COLO668 (cell line): Measurements from ENCODE around the gene RNF43.
"Not testable (repeated sequence)": the region's sequence is repeated elsewhere in the genome, so short reads cannot be mapped to it uniquely, and the experiment has no call there.

ENCODE experiments used
- DNase-seq: peaks from one replicate; lab custom pipeline; 2025; ENCODE audit not compliant: unreplicated experiment; lab: John Stamatoyannopoulos, UW

Gene RNF43

DNA sequence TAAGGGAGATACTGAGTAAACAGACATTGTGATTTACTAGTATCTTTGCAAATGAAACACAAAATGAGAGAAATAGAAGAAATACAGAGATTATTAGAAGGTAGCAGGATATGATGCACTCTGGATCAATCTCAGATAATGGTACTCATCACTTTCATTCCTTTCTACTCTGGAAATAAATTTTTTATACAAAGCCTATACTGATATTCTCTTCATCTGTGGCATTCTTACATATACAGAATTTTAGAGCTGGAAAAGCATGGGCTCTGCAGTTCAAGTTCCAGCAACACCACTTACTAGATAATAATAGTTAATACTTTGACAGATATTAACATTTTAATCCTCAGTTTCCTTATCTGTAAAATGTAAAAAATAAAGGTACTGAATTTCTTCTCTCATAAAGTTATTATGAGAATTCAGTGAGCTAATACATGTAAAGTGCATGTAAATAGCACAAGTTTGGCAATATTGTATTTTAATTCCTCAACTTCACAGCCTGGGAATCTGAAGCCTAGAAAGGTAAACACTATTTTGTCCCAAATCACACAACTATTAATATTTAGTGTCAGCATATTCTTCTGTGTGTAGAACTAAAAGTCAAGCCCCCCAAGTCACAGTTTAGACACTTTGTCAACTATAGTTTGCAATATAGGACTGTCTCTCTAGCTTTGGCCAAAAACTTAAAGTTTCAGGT is 6.5 kb downstream of the RNF43 start:
- no peak for DNase-seq

GRCh38 chr17:58409432-58409831 is 7.9 kb downstream of the RNF43 start:
- DNase-seq = no peak

DNA sequence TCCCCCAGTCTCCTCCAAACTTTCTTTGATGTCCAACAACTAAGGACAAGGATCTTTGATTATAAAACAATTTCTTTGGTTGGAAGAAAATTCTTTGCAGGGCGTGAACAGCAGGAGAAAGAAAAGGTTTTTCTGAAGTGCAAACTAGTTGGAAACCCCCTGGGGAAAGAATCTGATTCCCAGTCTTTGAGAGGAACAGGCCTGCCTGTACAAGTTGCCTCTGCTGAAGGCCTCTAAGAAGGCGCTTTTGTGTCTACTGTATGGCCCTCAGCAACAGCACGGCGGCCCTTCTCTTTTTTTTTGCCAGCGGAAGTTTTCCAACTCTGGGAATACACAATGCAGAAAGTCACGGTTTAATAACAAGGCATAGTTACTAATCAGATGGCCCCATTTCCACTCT is 14.0 kb downstream of the RNF43 start:
- DNase-seq = no peak

DNA sequence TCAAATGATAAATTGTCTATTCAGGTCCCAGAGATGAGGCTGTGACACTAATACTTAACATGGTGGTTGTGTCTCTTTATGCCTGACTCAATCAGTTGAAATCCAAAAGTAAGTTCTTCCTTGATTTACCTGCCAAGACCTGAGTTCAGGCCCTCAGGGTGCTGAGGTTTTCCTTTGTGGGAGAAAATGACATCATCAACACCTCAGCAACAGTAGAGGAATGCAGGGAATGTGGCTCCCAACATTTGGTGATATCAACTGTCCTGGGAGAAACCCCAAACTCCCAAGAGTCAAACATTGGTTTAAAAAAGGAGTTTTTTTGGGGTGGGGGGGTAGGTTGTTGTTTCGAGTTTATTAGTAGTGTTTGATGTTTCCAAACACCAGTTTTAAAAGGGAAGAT is 14.7 kb downstream of the RNF43 start:
- DNase-seq = no peak

DNA sequence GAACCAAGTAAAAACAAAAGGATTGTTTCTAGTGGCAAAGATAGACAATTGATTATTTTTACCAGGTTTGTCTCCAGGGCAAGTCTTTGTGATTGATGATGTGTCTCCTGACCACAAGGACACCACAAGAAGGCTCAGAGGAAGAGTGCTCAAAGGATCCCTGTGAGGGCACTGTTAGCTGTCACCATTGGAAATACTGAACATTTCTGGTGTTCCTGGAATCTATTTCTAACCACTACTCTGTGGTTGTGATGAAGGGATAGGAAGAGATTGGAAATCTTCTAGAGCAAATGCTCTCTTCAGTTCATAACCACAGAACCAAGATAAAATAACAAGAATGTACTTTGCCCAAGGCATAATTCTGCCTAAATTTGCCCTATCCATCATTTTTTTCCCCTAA is 15.3 kb downstream of the RNF43 start:
- no peak for DNase-seq

DNA sequence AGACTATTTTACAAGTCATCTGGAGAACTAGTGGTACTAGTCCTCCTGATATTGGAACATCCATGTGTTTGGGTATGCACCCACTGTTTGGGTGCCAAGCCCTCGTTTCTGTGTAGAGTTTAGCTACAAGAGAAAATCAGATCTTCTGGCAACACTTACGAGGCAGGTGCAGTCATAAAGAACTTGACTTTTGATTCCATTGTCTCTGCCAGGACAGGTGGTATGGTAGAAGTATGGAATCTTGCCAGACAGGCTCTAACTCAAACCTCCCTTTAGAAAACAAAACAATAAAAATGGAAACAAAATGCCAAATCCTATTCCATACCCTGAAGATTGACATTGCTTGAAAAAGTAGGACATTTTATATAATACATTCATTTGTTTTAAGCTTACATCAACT is 16.0 kb downstream of the RNF43 start:
- DNase-seq = no peak

GRCh38 chr17:58400826-58401225 is 16.5 kb downstream of the RNF43 start:
- DNase-seq = no peak

- no peak for DNase-seq
Measured at GRCh38 chr17:58399974-58400373, 17.4 kb downstream of the RNF43 start.

- DNase-seq = no peak
Measured at GRCh38 chr17:58398574-58399266, 18.6 kb downstream of the RNF43 start.

DNA sequence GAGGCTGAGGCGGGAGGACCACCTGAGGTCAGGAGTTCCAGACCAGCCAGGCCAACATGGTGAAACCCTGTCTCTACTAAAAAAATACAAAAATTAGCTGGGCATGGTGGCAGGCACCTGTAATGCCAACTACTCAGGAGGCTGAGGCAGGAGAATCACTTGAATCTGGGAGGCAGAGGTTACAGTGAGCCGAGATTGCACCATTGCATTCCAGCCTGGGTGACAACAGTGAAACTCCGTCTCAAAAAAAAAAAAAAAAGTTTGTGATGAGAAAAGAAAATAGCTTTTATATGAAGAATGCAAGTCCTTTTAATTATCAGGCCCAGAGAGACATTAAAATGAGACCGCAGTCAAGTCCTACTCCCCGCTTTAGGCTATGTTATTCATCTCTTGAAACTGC is 19.9 kb downstream of the RNF43 start:
- not testable (repeated sequence) for DNase-seq

DNA sequence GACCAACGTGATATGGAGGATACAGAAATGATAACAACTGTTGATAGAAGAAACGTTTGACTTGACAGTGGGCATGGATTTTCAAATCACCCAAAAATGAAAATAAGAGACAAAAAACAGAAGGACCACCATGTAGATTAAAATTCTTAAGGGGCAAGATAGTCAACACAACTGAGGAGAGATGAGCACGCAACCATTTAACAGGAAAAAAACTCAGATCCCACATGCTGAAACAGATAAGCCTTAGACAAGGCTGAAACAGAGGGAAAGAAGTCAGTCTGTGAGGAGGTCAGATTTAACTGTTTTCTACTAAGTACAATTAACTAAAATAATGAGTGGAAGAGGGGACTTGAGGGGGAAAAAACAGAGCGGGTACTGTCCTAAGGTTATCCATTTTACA is 21.2 kb downstream of the RNF43 start:
- DNase-seq = no peak

DNA sequence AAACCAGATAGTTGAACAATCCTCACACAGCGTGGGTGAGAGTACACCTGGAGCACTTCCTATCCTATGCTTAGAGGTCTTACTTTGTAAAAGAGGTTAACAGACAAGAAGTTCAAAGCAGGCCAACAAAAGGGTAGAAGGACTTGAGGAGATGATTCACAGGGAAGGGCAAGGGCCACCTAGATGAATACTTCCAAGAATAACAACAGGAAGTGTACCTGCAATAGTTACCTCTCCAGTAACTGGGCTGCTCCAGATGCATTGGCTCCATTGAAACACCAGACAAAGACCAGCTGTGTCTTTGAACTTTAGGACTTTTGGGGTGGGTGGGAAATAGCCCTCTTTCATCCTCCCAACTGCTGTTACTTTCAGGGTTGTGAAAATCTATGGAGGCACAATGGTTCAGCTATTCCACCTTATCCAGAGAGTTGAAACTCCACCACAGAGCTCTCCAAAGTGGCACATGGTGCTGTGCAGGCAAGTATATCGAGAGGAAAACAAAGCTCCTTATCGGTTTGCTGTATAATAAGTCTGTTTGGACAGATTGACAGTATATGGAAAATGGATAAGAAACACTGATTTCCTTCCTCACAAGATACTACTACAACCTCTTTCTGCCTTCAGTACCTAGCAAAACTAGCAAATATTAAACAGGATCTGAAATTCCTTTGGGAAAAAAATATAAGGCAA is 22.7 kb downstream of the RNF43 start:
- no peak for DNase-seq

- peak; percentile 81 for DNase-seq
Measured at GRCh38 chr17:58391302-58391984, 25.9 kb downstream of the RNF43 start.

- DNase-seq = no peak
Measured at GRCh38 chr17:58390884-58391283, 26.4 kb downstream of the RNF43 start.

- no peak for DNase-seq
Measured at GRCh38 chr17:58388302-58389190, 28.8 kb downstream of the RNF43 start.

DNA sequence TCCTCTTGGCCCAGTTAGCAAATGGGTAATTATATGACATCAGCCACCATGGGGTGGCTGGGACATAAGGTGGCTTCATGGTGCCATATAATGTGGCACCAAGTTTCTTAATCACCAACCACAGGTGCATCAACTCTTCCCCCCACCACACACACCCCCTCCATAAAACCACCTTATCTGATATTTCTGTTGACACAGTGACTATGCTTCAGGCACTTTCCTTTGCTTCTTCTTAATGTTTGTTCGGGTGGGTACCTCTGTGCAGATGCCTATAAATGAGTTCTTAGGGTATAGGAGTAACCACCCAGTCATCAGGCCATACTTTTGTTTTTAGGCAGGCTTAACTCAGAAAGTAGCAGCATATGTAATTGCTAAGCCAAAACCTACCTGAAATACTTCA is 29.5 kb downstream of the RNF43 start:
- no peak for DNase-seq

GRCh38 chr17:58386708-58387107 is 30.6 kb downstream of the RNF43 start:
- DNase-seq = no peak

- DNase-seq = no peak
Measured at GRCh38 chr17:58385359-58385899, 31.9 kb downstream of the RNF43 start.

GRCh38 chr17:58384897-58385296 is 32.4 kb downstream of the RNF43 start:
- DNase-seq = no peak

- no peak for DNase-seq
Measured at GRCh38 chr17:58383892-58384462, 33.4 kb downstream of the RNF43 start.
